GM21447 (cell line): ENCODE measurements around the gene UBE2E1.
"Not testable (repeated sequence)": the region's sequence is repeated elsewhere in the genome, so short reads cannot be mapped to it uniquely, and the experiment has no call there.

Experiments used
- ATAC-seq: cut with Tn5 transposase; IDR thresholded peaks from one replicate; pipeline ENCODE4 v1.9.1; 2021; ENCODE audit not compliant: unreplicated experiment

UBE2E1 gene

GRCh38 chr3:23877329-23877980 lies 71.7 kb downstream of the UBE2E1 start:
- ATAC-seq: no peak

DNA sequence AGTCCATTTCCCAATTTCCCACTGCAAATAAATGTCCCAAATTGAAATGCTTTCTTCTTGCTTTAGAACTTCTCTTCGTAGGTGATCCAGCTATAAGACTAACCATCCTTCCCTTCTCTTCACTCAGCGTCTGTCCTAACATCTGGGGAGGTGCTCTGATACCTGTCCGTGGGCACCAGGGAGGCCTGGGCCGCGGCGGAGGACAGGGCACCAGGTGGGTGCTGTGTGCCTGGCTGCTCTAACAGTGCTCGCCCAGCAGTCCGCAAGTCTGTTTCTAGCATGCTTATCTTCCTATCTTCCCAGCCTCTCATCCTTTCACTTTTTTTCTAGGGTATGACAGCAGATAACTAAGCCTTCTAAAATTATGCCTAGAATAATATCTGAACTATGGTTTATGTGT lies 73.7 kb downstream of the UBE2E1 start:
- no peak for ATAC-seq

GRCh38 chr3:23880703-23881339 lies 75.1 kb downstream of the UBE2E1 start:
- ATAC-seq: no peak

GRCh38 chr3:23881993-23882392 lies 76.2 kb downstream of the UBE2E1 start:
- not testable (repeated sequence) for ATAC-seq

DNA sequence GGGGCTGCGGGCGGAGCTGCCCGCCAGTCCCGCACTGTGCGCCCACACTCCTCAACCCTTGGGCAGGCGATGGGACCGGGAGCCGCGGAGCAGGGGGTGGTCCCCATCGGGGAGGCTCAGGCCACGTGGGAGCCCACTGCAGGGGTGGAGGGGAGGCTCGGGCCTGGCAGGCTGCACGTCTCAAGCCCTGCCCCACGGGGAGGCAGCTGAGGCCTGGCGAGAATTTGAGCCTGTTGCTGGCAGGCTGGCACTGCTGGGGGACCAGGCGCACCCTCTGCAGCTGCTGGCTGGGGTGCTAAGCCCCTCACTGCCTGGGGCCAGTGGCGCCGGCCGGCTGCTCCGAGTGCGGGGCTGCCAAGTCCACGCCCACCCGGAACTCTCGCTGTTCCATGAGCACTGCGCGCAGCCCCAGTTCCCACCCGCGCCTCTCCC lies 76.7 kb downstream of the UBE2E1 start:
- ATAC-seq: no peak

GRCh38 chr3:23884481-23884880 lies 78.7 kb downstream of the UBE2E1 start:
- no peak for ATAC-seq

DNA sequence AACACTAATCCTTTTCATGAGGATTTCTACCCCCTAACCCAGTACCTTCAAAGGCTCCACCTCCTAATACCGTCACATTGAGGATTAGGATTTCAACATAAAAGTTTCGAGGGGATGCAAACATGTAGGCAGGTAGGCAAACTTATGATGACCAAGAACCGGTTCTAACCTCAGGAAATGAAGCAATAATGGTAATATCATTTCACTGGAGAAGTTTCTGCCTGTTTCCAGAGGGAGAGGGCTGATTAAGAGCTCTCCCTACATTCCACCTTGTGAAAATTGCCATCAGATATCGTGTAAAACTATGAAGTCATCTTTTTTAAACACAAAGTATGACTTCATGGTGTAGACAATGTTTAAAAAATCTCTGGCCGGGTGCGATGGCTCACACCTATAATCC lies 79.5 kb downstream of the UBE2E1 start:
- no peak for ATAC-seq

GRCh38 chr3:23886311-23886710 lies 80.6 kb downstream of the UBE2E1 start:
- ATAC-seq: no peak

DNA sequence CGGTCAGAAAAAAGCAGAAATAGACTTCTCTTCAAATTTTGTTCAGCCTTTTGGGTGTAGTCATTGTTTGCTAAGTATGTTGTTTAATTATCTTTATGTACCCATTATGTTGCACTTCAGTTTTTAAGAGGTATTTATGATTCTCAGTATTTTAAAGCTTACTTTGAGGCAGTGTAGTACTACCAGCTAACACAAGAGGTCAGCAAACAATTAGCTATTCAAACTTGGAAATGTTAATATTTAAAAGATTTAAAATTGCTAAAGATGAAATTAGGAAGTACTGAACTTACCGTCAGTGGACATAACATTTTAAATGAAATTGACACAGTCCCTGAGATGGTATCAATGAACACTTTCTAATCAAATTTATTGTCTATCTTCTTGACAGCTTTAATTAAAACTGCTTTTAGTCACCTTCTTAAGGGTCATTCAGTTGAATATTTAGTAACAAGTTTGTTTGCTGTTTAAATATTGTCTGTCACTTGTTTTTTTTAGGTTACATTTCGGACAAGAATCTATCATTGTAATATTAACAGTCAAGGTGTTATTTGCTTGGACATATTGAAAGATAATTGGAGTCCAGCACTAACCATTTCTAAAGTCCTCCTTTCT lies 83.0 kb downstream of the UBE2E1 start:
- ATAC-seq: no peak

- no peak for ATAC-seq
Measured at GRCh38 chr3:23889386-23889785, 83.6 kb downstream of the UBE2E1 start.

GRCh38 chr3:23889950-23890349 lies 84.2 kb downstream of the UBE2E1 start:
- no peak for ATAC-seq

DNA sequence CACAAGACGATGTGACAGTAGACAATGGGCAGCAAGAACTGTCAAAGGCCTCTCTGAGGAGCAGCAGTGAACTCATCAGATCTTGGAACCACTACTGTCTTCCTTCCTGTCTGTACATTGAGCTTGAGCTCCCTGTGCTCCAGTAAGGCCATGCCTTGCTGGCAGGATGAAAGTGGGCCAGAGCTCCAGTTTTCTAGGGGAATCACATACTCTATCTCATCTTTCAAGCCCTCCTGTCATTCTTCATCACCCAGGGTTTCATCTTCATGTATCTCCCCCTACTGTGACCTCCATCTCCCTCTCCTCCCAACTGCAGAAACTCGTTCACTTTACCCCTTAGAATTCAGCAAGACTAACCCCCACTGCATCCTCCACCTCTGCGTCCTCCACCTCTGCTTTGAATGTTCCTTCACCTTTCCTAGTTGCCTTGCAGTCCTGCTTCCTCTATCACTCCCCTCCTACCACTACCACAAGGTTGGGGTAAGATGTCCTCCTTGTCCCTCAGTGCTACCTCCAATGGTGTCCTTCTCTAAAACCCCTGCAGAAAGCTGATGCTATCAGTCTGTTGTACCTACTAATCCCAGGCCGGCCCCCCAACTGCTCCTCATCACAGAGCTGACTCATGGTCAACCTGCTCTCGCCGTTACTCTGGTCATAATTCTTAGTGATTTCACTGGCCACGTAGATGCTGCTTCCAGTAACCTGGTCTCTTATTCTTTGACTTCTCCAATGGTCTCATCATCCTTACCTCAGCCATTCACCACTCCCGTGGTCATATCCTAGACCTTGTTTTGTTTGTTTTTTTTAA lies 88.7 kb downstream of the UBE2E1 start:
- no peak for ATAC-seq

- ATAC-seq: no peak
Measured at GRCh38 chr3:23895181-23895580, 89.4 kb downstream of the UBE2E1 start.

- ATAC-seq: no peak
Measured at GRCh38 chr3:23900744-23901143, 95.0 kb downstream of the UBE2E1 start.

GRCh38 chr3:23904545-23904944 lies 98.8 kb downstream of the UBE2E1 start:
- no peak for ATAC-seq

GRCh38 chr3:23909341-23909740 lies 103.6 kb downstream of the UBE2E1 start:
- no peak for ATAC-seq

GRCh38 chr3:23911397-23911796 lies 105.6 kb downstream of the UBE2E1 start:
- no peak for ATAC-seq

DNA sequence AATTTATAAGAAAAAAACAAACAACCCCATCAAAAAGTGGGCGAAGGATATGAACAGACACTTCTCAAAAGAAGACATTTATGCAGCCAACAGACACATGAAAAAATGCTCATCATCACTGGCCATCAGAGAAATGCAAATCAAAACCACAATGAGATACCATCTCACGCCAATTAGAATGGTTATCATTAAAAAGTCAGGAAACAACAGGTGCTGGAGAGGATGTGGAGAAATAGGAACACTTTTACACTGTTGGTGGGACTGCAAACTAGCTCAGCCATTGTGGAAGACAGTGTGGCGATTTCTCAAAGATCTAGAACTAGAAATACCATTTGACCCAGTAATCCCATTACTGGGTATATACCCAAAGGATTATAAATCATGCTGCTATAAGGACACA lies 106.6 kb downstream of the UBE2E1 start:
- not testable (repeated sequence) for ATAC-seq

DNA sequence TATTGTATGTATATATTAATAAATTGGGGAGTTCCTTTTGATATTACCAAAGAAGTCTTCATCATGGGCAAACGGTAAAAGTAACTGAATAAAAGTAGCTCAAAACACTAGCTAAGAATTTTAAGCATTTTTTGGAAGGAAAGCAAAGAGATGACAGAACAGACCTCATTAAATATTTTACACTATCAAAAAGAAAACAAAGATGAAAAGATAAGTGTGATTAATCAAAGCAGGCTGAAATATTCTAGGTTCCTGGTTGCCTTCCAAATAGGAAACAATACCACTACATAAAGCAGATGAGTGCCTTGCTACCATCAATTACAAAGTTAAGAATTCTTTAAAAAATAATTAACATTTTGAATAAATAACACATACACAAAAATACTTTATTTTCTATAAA lies 107.4 kb downstream of the UBE2E1 start:
- ATAC-seq: no peak

DNA sequence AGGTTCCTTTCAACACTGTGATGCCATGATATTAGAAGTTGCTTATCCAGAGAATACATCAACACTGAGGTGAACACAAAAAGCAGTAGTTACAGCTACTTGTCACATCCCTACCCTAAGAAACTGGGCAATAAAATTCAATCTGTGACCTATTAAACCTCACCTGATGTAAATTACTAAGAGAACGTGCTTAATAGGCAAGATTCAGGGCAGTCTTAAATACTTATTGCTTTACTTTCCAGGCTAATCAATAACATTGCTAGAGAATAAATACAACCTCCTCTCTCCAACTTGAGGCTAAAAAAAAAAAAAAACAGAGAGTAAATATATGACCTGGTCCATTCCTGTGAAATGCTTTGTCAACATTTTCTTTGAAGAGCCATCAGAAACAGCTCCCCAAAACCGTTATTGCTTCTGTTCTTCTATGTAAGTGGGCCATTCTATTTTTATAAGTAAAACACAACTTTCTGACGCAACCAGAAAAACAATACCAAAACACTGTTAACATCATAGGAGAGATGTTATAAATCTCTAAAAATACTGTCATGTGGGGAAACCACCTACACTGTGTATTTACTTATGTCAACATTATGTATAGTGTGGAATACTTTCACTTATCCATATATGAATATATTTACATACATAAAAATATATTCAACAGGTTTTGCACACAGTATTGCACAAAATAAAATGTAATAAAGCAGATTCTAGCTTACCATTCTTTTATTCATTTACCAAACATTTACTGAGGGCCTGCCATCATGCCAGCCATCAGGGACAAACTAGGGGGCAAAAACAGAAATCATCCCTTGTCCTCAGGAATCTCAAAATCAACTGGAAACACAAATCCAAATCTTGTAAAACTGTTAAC lies 108.4 kb downstream of the UBE2E1 start:
- ATAC-seq: no peak
